Astrocyte (in vitro differentiated cells and primary cell): Measurements from ENCODE around the gene CYP20A1. TPM values are rescaled to one million over a fixed set of nuclear protein-coding genes. Genes with fewer than 3 reads are reported as not detected.

Experiments
- DNase-seq: peaks from one replicate; pipeline ENCODE4 v3.0.0-alpha.2; 2010; ENCODE audit warnings: low read depth
- FAIRE-seq: peaks from 2 replicates; lab custom pipeline; 2011; peaks lifted over from hg19 to GRCh38; lab: Jason Lieb, UNC
- H2AFZ ChIP-seq: 2 replicates; pipeline ENCODE4 v1.6.0; 2012; ENCODE audit warnings: low read depth, low read length, inconsistent platforms
- H3K27ac ChIP-seq: 2 replicates; pipeline ENCODE4 v1.5.1; 2011; ENCODE audit warnings: low read depth, low read length, inconsistent platforms
- H3K27me3 ChIP-seq: 2 replicates; pipeline ENCODE4 v1.6.0; 2011; ENCODE audit warnings: low read length, inconsistent platforms; ENCODE audit not compliant: insufficient read depth
- H3K36me3 ChIP-seq: 2 replicates; pipeline ENCODE4 v1.5.1; 2011; ENCODE audit warnings: low read length, inconsistent platforms; ENCODE audit not compliant: insufficient read depth
- H3K4me1 ChIP-seq: 2 replicates; pipeline ENCODE4 v1.5.1; 2011; ENCODE audit warnings: low read length, inconsistent platforms; ENCODE audit not compliant: insufficient read depth
- H3K4me2 ChIP-seq: 2 replicates; pipeline ENCODE4 v1.6.0; 2012; ENCODE audit warnings: low read length, inconsistent platforms
- H3K4me3 ChIP-seq: 2 replicates; pipeline ENCODE4 v1.5.1; 2011; ENCODE audit warnings: low read depth, mild to moderate bottlenecking, low read length, inconsistent platforms; ENCODE audit not compliant: insufficient read depth
- H3K79me2 ChIP-seq: 2 replicates; pipeline ENCODE4 v1.6.0; 2012; ENCODE audit warnings: mild to moderate bottlenecking, low read length, inconsistent platforms; ENCODE audit not compliant: insufficient read depth
- H3K9ac ChIP-seq: 2 replicates; pipeline ENCODE4 v1.6.0; 2012; ENCODE audit warnings: mild to moderate bottlenecking, low read length, inconsistent platforms
- H3K9me3 ChIP-seq: 2 replicates; pipeline ENCODE4 v1.5.1; 2012; ENCODE audit warnings: low read depth, mild to moderate bottlenecking, low read length, inconsistent platforms; ENCODE audit not compliant: insufficient read depth
- H4K20me1 ChIP-seq: 2 replicates; pipeline ENCODE4 v1.6.0; 2012; ENCODE audit warnings: low read length, inconsistent platforms; ENCODE audit not compliant: insufficient read depth
- H3K27ac Mint-ChIP-seq: one replicate; pipeline ENCODE4 v1.8.0; 2021; ENCODE audit warnings: mild to moderate bottlenecking, mixed read lengths; ENCODE audit not compliant: unreplicated experiment
- H3K27me3 Mint-ChIP-seq: one replicate; pipeline ENCODE4 v1.8.0; 2021; ENCODE audit warnings: low read depth, mixed read lengths; ENCODE audit not compliant: unreplicated experiment
- H3K36me3 Mint-ChIP-seq: one replicate; pipeline ENCODE4 v1.8.0; 2021; ENCODE audit warnings: low read depth, mixed read lengths; ENCODE audit not compliant: unreplicated experiment
- H3K4me1 Mint-ChIP-seq: one replicate; pipeline ENCODE4 v1.8.0; 2021; ENCODE audit warnings: low read depth, mixed read lengths; ENCODE audit not compliant: unreplicated experiment
- H3K4me3 Mint-ChIP-seq: one replicate; pipeline ENCODE4 v1.8.0; 2021; ENCODE audit warnings: mild to moderate bottlenecking, moderate library complexity, mixed read lengths; ENCODE audit not compliant: unreplicated experiment
- H3K9me3 Mint-ChIP-seq: one replicate; pipeline ENCODE4 v1.8.0; 2021; ENCODE audit warnings: mild to moderate bottlenecking, mixed read lengths; ENCODE audit not compliant: unreplicated experiment
- CTCF ChIP-seq: IDR thresholded peaks from 2 replicates; pipeline ENCODE4 v1.5.1; 2011; ENCODE audit warnings: low read depth, mild to moderate bottlenecking, inconsistent platforms, low read length, moderate library complexity; ENCODE audit not compliant: insufficient read depth
- EZH2 ChIP-seq: IDR thresholded peaks from 2 replicates; pipeline ENCODE4 v1.6.1; 2012; ENCODE audit warnings: mild to moderate bottlenecking, low read length, inconsistent platforms; ENCODE audit not compliant: insufficient read depth
- total RNA-seq: library from RNA; stranded (reverse); gene quantifications from 2 replicates; pipeline ENCODE4 v1.2.1, GENCODE V29; 2021

The CYP20A1 gene
- total RNA-seq, 1 donor from 2014 or later = 14.4 TPM

- peaks cover 3% of the 10 kb centered on the region for H3K36me3 Mint-ChIP-seq
- FAIRE-seq = no peak
- peaks cover 46% of the 10 kb centered on the region for H4K20me1 ChIP-seq
Observed at GRCh38 chr2:203352604-203353255, 113.9 kb downstream of the CYP20A1 start.

GRCh38 chr2:203354966-203355365, 116.1 kb downstream of the CYP20A1 start:
- H3K4me1 ChIP-seq = no peaks in the 10 kb centered on the region
- no peak overlapping the region for H3K27ac Mint-ChIP-seq
- H4K20me1 ChIP-seq = peaks cover 42% of the 10 kb centered on the region
- no peaks in the 10 kb centered on the region for H3K36me3 ChIP-seq
- H3K4me3 ChIP-seq = no peak overlapping the region
- peaks cover 3% of the 10 kb centered on the region for H3K36me3 Mint-ChIP-seq
- no peaks in the 10 kb centered on the region for H3K4me1 Mint-ChIP-seq
- H3K27me3 Mint-ChIP-seq = no peaks in the 10 kb centered on the region
- H3K4me2 ChIP-seq = no peak overlapping the region
- peaks cover 90% of the 10 kb centered on the region for H3K79me2 ChIP-seq
- H3K9ac ChIP-seq = no peak overlapping the region
- no peak overlapping the region for H3K4me3 Mint-ChIP-seq
- FAIRE-seq (no peak), DNase-seq (no peak)
- no peaks in the 10 kb centered on the region for H3K9me3 Mint-ChIP-seq
- H3K27ac ChIP-seq = no peak overlapping the region
- no peaks in the 10 kb centered on the region for H3K9me3 ChIP-seq
- H3K27me3 ChIP-seq = no peaks in the 10 kb centered on the region
- H2AFZ ChIP-seq = no peak overlapping the region
- no peak for TF ChIP-seq EZH2

More at GRCh38 chr2:203352604-203353255, 113.9 kb downstream of the CYP20A1 start:
- no peak for DNase-seq
- H3K36me3 ChIP-seq = no peaks in the 10 kb centered on the region
- Mint-ChIP-seq H3K27ac (no peak overlapping the region), H3K9me3 (no peaks in the 10 kb centered on the region), H3K4me1 (no peaks in the 10 kb centered on the region), H3K4me3 (no peak overlapping the region), H3K27me3 (no peaks in the 10 kb centered on the region)
- no peak overlapping the region for H3K27ac ChIP-seq
- H3K9ac ChIP-seq = no peak overlapping the region
- no peak overlapping the region for H2AFZ ChIP-seq
- H3K27me3 ChIP-seq = no peaks in the 10 kb centered on the region
- TF ChIP-seq CTCF (no peak), EZH2 (no peak)
- no peak overlapping the region for H3K4me2 ChIP-seq
- no peak overlapping the region for H3K4me3 ChIP-seq
- no peaks in the 10 kb centered on the region for H3K4me1 ChIP-seq
- H3K79me2 ChIP-seq = peaks cover 93% of the 10 kb centered on the region
- no peaks in the 10 kb centered on the region for H3K9me3 ChIP-seq

Other genes with a start within 250 kb of the CYP20A1 start
- 33.4 and 35.9 TPM in 2 replicates for gene NBEAL1, start 224.1 kb upstream of the CYP20A1 start, total RNA-seq
- gene ABI2, start 89.4 kb downstream of the CYP20A1 start, total RNA-seq = 56.0 and 58.6 TPM in 2 replicates